Measurements from ENCODE around the gene TMEM273. TPM values are rescaled to one million over a fixed set of nuclear protein-coding genes. Genes with fewer than 3 reads are reported as not detected.

TMEM273 gene
- total RNA-seq, 1 experiment from 2014 or later = not detected

DNA sequence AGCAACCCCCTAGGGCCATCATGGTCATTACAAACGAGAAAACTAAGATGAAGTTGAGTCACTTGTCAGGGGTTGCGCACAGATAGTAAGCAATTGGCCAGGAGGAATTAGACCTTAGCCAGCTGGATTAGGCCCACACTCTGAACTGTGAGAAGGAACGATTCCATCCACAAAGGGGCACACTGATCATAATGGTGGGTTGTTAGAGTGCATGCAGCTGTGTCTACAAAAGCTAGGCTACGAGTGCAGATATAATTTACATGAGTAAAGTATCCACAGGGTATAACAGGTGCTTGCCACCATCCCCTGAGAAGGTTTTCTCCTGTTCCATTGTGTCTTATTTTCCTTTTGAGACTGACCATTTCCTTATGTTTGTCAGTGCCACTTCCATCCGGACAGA lies 37.8 kb downstream of the TMEM273 start:
- peaks cover 52% of the 10 kb centered on the region for H3K27me3 Mint-ChIP-seq (ENCODE audit: insufficient read depth, unreplicated experiment)
- ChIA-PET CTCF (interaction anchor here (1.0 to 1.1 kb wide), 2 partner anchors 14 kb away, joined by 5 to 6 read pairs; no protein-coding TSS in a partner anchor), POLR2A (no interaction called here)
- intact Hi-C loops (cut with micrococcal nuclease) = no loop called here
- H3K4me1 Mint-ChIP-seq (ENCODE audit: insufficient read depth, unreplicated experiment) = no peaks in the 10 kb centered on the region
- TF ChIP-seq, protein P1, sequence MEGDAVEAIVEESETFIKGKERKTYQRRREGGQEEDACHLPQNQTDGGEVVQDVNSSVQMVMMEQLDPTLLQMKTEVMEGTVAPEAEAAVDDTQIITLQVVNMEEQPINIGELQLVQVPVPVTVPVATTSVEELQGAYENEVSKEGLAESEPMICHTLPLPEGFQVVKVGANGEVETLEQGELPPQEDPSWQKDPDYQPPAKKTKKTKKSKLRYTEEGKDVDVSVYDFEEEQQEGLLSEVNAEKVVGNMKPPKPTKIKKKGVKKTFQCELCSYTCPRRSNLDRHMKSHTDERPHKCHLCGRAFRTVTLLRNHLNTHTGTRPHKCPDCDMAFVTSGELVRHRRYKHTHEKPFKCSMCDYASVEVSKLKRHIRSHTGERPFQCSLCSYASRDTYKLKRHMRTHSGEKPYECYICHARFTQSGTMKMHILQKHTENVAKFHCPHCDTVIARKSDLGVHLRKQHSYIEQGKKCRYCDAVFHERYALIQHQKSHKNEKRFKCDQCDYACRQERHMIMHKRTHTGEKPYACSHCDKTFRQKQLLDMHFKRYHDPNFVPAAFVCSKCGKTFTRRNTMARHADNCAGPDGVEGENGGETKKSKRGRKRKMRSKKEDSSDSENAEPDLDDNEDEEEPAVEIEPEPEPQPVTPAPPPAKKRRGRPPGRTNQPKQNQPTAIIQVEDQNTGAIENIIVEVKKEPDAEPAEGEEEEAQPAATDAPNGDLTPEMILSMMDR (IDR thresholded peaks at IDR 0.05; ENCODE audit: unreplicated experiment) = no peak
- no peak overlapping the region for H3K27ac Mint-ChIP-seq (ENCODE audit: low read depth, unreplicated experiment)
- DNase-seq (ENCODE audit: unreplicated experiment) = no peak
- no TSS peak for BruUV-seq (replicated peaks)
- H3K36me3 Mint-ChIP-seq (ENCODE audit: insufficient read depth, unreplicated experiment) = no peaks in the 10 kb centered on the region
- peaks cover 8% of the 10 kb centered on the region for H3K9me3 Mint-ChIP-seq (ENCODE audit: unreplicated experiment)
- no peak overlapping the region for H3K4me3 Mint-ChIP-seq (ENCODE audit: unreplicated experiment)

DNA sequence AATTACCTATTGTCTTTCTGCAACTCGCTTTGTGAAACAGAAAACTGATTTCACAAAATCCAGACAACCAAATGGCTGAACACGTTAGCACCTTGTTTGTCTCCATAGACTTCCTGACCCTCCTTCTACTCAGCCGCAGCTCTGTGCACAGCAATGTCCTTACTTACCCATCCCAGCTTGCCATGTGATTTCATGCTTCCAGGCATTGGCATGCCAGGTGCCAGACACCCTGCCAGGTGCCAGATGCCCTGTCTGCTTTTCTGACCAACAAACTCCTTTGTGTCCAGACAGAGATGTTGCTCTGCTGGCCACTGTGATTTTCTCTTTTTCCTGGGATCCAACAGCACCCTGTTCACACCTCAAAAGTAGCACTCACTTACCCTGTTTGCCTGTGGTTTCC lies 38.3 kb downstream of the TMEM273 start:
- H3K4me3 Mint-ChIP-seq (ENCODE audit: unreplicated experiment) = no peak overlapping the region
- H3K9me3 Mint-ChIP-seq (ENCODE audit: unreplicated experiment) = peaks cover 8% of the 10 kb centered on the region
- H3K27me3 Mint-ChIP-seq (ENCODE audit: insufficient read depth, unreplicated experiment) = peaks cover 50% of the 10 kb centered on the region
- no peaks in the 10 kb centered on the region for H3K4me1 Mint-ChIP-seq (ENCODE audit: insufficient read depth, unreplicated experiment)
- CTCF ChIA-PET = interaction anchor here (0.7 to 1.1 kb wide), 3 partner anchors 12 to 107 kb away, joined by 3 to 6 read pairs (median 5); no protein-coding TSS in a partner anchor
- H3K27ac Mint-ChIP-seq (ENCODE audit: low read depth, unreplicated experiment) = no peak overlapping the region
- no peaks in the 10 kb centered on the region for H3K36me3 Mint-ChIP-seq (ENCODE audit: insufficient read depth, unreplicated experiment)
- no TSS peak for BruUV-seq (replicated peaks)
- no peak for DNase-seq (ENCODE audit: unreplicated experiment)
- POLR2A ChIA-PET = no interaction called here
- TF ChIP-seq, protein P1 (IDR thresholded peaks at IDR 0.05; ENCODE audit: unreplicated experiment) = no peak
- intact Hi-C loops (cut with micrococcal nuclease) = no loop called here

DNA sequence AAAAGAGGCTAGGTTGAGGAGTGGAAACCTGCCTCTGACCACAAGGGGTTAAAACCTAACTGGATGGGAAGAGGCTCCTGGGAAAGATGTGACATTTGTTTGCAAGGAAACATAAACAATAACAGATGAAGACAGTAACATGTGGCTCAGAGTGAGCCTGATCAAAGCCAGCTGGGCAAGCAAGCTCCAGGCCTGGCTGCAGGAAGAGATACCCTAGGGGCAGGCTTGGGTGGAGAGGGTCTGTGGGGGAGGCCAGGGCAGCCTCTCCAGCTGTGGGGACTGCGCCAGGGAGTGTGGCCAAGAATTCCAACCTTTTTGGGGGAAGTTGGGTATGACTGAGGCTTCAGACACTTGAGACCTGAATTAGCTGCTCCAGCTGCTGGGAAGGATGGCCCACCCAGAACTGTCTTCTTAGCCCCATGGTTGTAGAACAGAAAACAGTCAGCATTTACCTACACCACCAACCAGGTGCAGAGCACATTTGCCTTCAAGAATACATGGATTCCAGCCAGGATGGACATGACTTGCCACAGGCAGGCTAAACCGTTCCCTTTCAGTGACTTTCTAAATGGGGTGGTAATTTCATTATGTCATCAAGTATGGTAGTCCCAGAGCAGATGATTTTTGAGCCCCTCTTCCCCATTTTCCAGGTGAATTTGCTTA lies 44.0 kb downstream of the TMEM273 start:
- BruUV-seq (replicated peaks) = no TSS peak
- intact Hi-C loops (cut with micrococcal nuclease) = no loop called here
- no peak for DNase-seq (ENCODE audit: unreplicated experiment)
- Mint-ChIP-seq H3K9me3 (ENCODE audit: unreplicated experiment) (peaks cover 8% of the 10 kb centered on the region), H3K4me3 (ENCODE audit: unreplicated experiment) (no peak overlapping the region), H3K27ac (ENCODE audit: low read depth, unreplicated experiment) (no peak overlapping the region), H3K27me3 (ENCODE audit: insufficient read depth, unreplicated experiment) (peaks cover 14% of the 10 kb centered on the region), H3K36me3 (ENCODE audit: insufficient read depth, unreplicated experiment) (no peaks in the 10 kb centered on the region), H3K4me1 (ENCODE audit: insufficient read depth, unreplicated experiment) (no peaks in the 10 kb centered on the region)
- ChIA-PET POLR2A (no interaction called here), CTCF (interaction anchor here (0.7 to 0.9 kb wide), 2 partner anchors 13 to 98 kb away, joined by 3 to 4 read pairs; no protein-coding TSS in a partner anchor)
- TF ChIP-seq, protein P1 (IDR thresholded peaks at IDR 0.05; ENCODE audit: unreplicated experiment) = no peak

DNA sequence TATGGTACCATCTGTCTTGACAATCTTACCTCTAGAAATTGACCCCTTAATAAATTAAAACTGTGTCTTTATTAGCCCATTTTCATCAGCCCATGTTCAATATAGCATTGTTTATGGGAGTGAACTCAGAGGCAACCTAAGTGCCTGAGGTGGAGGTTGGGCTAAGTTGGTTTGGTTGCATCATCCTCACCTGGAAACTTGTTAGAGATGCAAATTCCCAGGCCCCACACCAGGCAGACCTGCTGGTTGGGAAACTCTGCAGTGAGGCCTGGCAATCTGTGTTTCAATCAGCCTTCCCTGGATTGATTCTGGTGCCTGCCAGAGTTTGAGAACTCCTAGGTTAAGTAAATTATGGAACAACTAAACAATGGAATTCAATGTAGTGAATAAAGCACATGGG lies 44.9 kb downstream of the TMEM273 start:
- H3K4me3 Mint-ChIP-seq (ENCODE audit: unreplicated experiment) = no peak overlapping the region
- no peak for DNase-seq (ENCODE audit: unreplicated experiment)
- BruUV-seq (replicated peaks) = no TSS peak
- TF ChIP-seq, protein P1 (IDR thresholded peaks at IDR 0.05; ENCODE audit: unreplicated experiment) = no peak
- H3K27me3 Mint-ChIP-seq (ENCODE audit: insufficient read depth, unreplicated experiment) = peaks cover 14% of the 10 kb centered on the region
- H3K9me3 Mint-ChIP-seq (ENCODE audit: unreplicated experiment) = peaks cover 4% of the 10 kb centered on the region
- no peaks in the 10 kb centered on the region for H3K4me1 Mint-ChIP-seq (ENCODE audit: insufficient read depth, unreplicated experiment)
- H3K27ac Mint-ChIP-seq (ENCODE audit: low read depth, unreplicated experiment) = no peak overlapping the region
- intact Hi-C loops (cut with micrococcal nuclease) = no loop called here
- ChIA-PET POLR2A (no interaction called here), CTCF (interaction anchor here (0.7 to 0.9 kb wide), 2 partner anchors 12 to 97 kb away, joined by 3 to 4 read pairs; no protein-coding TSS in a partner anchor)
- no peaks in the 10 kb centered on the region for H3K36me3 Mint-ChIP-seq (ENCODE audit: insufficient read depth, unreplicated experiment)

All from MCF 10A (cell line).